Right lobe of liver (tissue), 4 donors: ENCODE measurements around the gene HEXIM2.

Experiments
- CTCF ChIP-seq, 4 donors: fragments of 200-600 bp in 3 of 4; fragments of 450-650 bp in 1 of 4; IDR thresholded peaks; one replicate each; pipeline versions ENCODE4 v1.5.1 to v1.8.0; 2016 to 2022; ENCODE audit warnings: antibody characterized with exemption in 4 of 4, mild to moderate bottlenecking in 2 of 4
- POLR2A ChIP-seq: fragments of 450-650 bp; IDR thresholded peaks from one replicate; pipeline ENCODE4 v1.6.1; 2017; ENCODE audit warnings: antibody characterized with exemption, mild to moderate bottlenecking
- donor health status: DM: no; HTN: no; CAD: no.
- donor health status: DM: no; HTN: no; CAD: no.
- donor health status: DM: no; HTN: yes; CAD: no.

GRCh38 chr17:45128989-45129388 is 32.7 kb upstream of the HEXIM2 start:
- TF ChIP-seq CTCF (IDR thresholded peaks at IDR 0.05) (no peak), POLR2A (no peak)
